HEK293 (cell line): Measurements from ENCODE around the gene WFDC1.

Source experiments
- CTCF ChIA-PET: fragments of 350-600 bp; formaldehyde crosslinking; extraction: SDS; loops from one replicate; lab custom pipeline; 2021; ENCODE audit warnings: antibody characterized with exemption; lab: Yijun Ruan, JAX
- POLR2A ChIA-PET: fragments of 300-600 bp; formaldehyde crosslinking; extraction: SDS; loops from one replicate; lab custom pipeline; 2020; ENCODE audit warnings: antibody characterized with exemption, inconsistent platforms; lab: Yijun Ruan, JAX
- H3K27ac ChIP-seq: fragments of 200-500 bp; sonication (Bioruptor generic); 2 replicates; pipeline ENCODE4 v1.5.1; 2014; ENCODE audit warnings: low read depth, low read length, control low read depth, inconsistent platforms; ENCODE audit errors: extremely low read depth
- H3K36me3 ChIP-seq, 2 experiments: fragments of 200-500 bp in 1 of 2; sonication (Bioruptor generic) in 1 of 2; 1 replicate in 1 of 2; 2 replicates in 1 of 2; pipeline ENCODE4 v1.5.1; 2014 to 2017; ENCODE audit warnings: inconsistent platforms in 2 of 2, low read length in 2 of 2; ENCODE audit not compliant: control insufficient read depth in 2 of 2, insufficient read depth in 1 of 2
- H3K4me1 ChIP-seq: fragments of 200-500 bp; sonication (Bioruptor generic); 2 replicates; pipeline ENCODE4 v1.5.1; 2014; ENCODE audit warnings: mild to moderate bottlenecking, low read length, inconsistent platforms; ENCODE audit not compliant: control insufficient read depth, insufficient read depth
- H3K4me3 ChIP-seq: 2 replicates; pipeline ENCODE4 v1.5.1; 2011; ENCODE audit warnings: low read depth, mild to moderate bottlenecking, control low read depth, low read length, moderate library complexity
- H3K9me3 ChIP-seq: fragments of 200-500 bp; sonication (Bioruptor generic); 2 replicates; pipeline ENCODE4 v1.5.1; 2014; ENCODE audit warnings: low read depth, low read length, inconsistent platforms; ENCODE audit not compliant: control insufficient read depth, insufficient read depth
- GLI4 ChIP-seq: fragments of 450-650 bp; formaldehyde crosslinking; IDR thresholded peaks from 2 replicates; pipeline ENCODE4 v1.5.1; 2016; ENCODE audit warnings: missing biosample characterization, missing genetic modification characterization
- HOXA7 ChIP-seq: sonication (generic); formaldehyde crosslinking; IDR thresholded peaks from 2 replicates; pipeline ENCODE4 v1.8.1; 2022; ENCODE audit warnings: missing genetic modification reagents, borderline replicate concordance
- HOXC10 ChIP-seq: sonication (generic); formaldehyde crosslinking; IDR thresholded peaks from 2 replicates; pipeline ENCODE4 v1.8.1; 2023; ENCODE audit warnings: mild to moderate bottlenecking, missing genetic modification reagents
- KLF10 ChIP-seq: fragments of 450-650 bp; IDR thresholded peaks from 2 replicates; pipeline ENCODE4 v1.5.1; 2018; ENCODE audit warnings: missing biosample characterization, mild to moderate bottlenecking, missing genetic modification characterization
- PATZ1 ChIP-seq: fragments of 450-650 bp; formaldehyde crosslinking; IDR thresholded peaks from 2 replicates; pipeline ENCODE4 v1.5.1; 2016; ENCODE audit warnings: missing biosample characterization, missing genetic modification characterization
- PRDM10 ChIP-seq: fragments of 450-650 bp; formaldehyde crosslinking; IDR thresholded peaks from 2 replicates; pipeline ENCODE4 v1.5.1; 2016; ENCODE audit warnings: missing biosample characterization, missing genetic modification characterization
- REST ChIP-seq: fragments of 450-650 bp; formaldehyde crosslinking; IDR thresholded peaks from 2 replicates; pipeline ENCODE4 v1.5.1; 2016; ENCODE audit warnings: missing biosample characterization, missing genetic modification characterization
- SCRT2 ChIP-seq: fragments of 450-650 bp; formaldehyde crosslinking; IDR thresholded peaks from 2 replicates; pipeline ENCODE4 v1.5.1; 2016; ENCODE audit warnings: missing biosample characterization, missing genetic modification characterization
- ZBTB1 ChIP-seq: fragments of 450-650 bp; formaldehyde crosslinking; IDR thresholded peaks from 2 replicates; pipeline ENCODE4 v1.5.1; 2016; ENCODE audit warnings: missing biosample characterization, missing genetic modification characterization
- ZBTB11 ChIP-seq: fragments of 450-650 bp; formaldehyde crosslinking; conservative IDR thresholded peaks from 2 replicates; pipeline ENCODE4 v1.5.1; 2016; ENCODE audit warnings: low read depth, missing biosample characterization, missing genetic modification characterization
- ZEB2 ChIP-seq: fragments of 450-650 bp; formaldehyde crosslinking; IDR thresholded peaks from 2 replicates; pipeline ENCODE4 v1.5.1; 2016; ENCODE audit warnings: missing biosample characterization, missing genetic modification characterization
- ZNF274 ChIP-seq, 2 experiments: fragments of 200-500 bp in 1 of 2; fragments of 450-650 bp in 1 of 2; sonication (Bioruptor generic) in 1 of 2; formaldehyde crosslinking in 1 of 2; IDR thresholded peaks; 2 replicates each; pipeline versions ENCODE4 v1.5.1 to v1.6.1; 2014 to 2016; ENCODE audit warnings: borderline replicate concordance in 1 of 2, inconsistent platforms in 1 of 2, low read length in 1 of 2, missing biosample characterization in 1 of 2, missing genetic modification characterization in 1 of 2
- ZNF423 ChIP-seq: fragments of 450-650 bp; formaldehyde crosslinking; IDR thresholded peaks from 2 replicates; pipeline ENCODE4 v1.5.1; 2016; ENCODE audit warnings: missing biosample characterization, missing genetic modification characterization
- ZNF513 ChIP-seq: fragments of 450-650 bp; IDR thresholded peaks from 2 replicates; pipeline ENCODE4 v1.5.1; 2018; ENCODE audit warnings: missing biosample characterization, missing genetic modification characterization
- ZNF561 ChIP-seq: fragments of 450-650 bp; IDR thresholded peaks from 2 replicates; pipeline ENCODE4 v1.5.1; 2018; ENCODE audit warnings: missing biosample characterization, missing genetic modification characterization, borderline replicate concordance
- ZNF623 ChIP-seq: fragments of 450-650 bp; formaldehyde crosslinking; IDR thresholded peaks from 2 replicates; pipeline ENCODE4 v1.5.1; 2016; ENCODE audit warnings: missing biosample characterization, missing genetic modification characterization
- ZNF629 ChIP-seq: fragments of 450-650 bp; formaldehyde crosslinking; IDR thresholded peaks from 2 replicates; pipeline ENCODE4 v1.5.1; 2017; ENCODE audit warnings: missing biosample characterization, missing genetic modification characterization

WFDC1 gene

GRCh38 chr16:84252184-84252583 lies 42.5 kb upstream of the WFDC1 start (continued):
- TF ChIP-seq GLI4 (tag by site-specific recombination) (no peak), KLF10 (no peak), PRDM10 (tag by site-specific recombination) (no peak), ZEB2 (no peak), ZBTB1 (tag by site-specific recombination) (no peak), ZNF629 (no peak), SCRT2 (tag by site-specific recombination) (no peak), ZNF513 (no peak), ZNF561 (tag by site-specific recombination) (no peak), ZNF274 (IDR thresholded peaks at IDR 0.05; ENCODE audit: low read length) (no peak), ZNF274 (tag by site-specific recombination; IDR thresholded peaks at IDR 0.05; ENCODE audit: borderline replicate concordance) (no peak), ZNF623 (tag by site-specific recombination) (no peak), PATZ1 (tag by site-specific recombination) (no peak)
- TF ChIP-seq, all 188 proteins: peak for 0

GRCh38 chr16:84253173-84253572 lies 41.5 kb upstream of the WFDC1 start:
- ChIA-PET POLR2A (no interaction called here), CTCF (interaction anchor here (0.7 kb wide), 1 partner anchor 190 kb away, joined by 3 read pairs; no protein-coding TSS in a partner anchor)
- TF ChIP-seq HOXC10 (CRISPR knock-in tag) (no peak), ZBTB11 (no peak), ZNF423 (tag by site-specific recombination) (no peak), REST (no peak), HOXA7 (no peak)
- H3K4me1 ChIP-seq = no peaks in the 10 kb centered on the region
- H3K27ac ChIP-seq = no peak overlapping the region
- no peaks in the 10 kb centered on the region for H3K9me3 ChIP-seq
- no peaks in the 10 kb centered on the region for H3K36me3 ChIP-seq
- H3K4me3 ChIP-seq = no peak overlapping the region
